GM12878 (cell line): ENCODE measurements around the gene HTR6.

Source experiments
- KDM1A ChIP-seq: fragments of 200-600 bp; sonication (generic); IDR thresholded peaks from 2 replicates; pipeline ENCODE4 v1.6.1; 2016; ENCODE audit warnings: borderline replicate concordance
- SMC3 ChIP-seq: IDR thresholded peaks from 2 replicates; pipeline ENCODE4 v1.6.1; 2011; ENCODE audit warnings: low read length, improper control_type of control experiment, borderline replicate concordance

- TF ChIP-seq SMC3 = no peak
- TF ChIP-seq KDM1A = no peak
These were observed at the start of gene HTR6 for GRCh38 chr1:19664453-19665185.
